B cell (primary cell): Measurements from ENCODE around the gene TMEM233. TPM values are rescaled to one million over a fixed set of nuclear protein-coding genes. Genes with fewer than 3 reads are reported as not detected.

Experiments
- ATAC-seq: fragments of 200-7000 bp; cut with Tn5 transposase; one replicate; pipeline ENCODE4 v1.10.0; 2021; ENCODE audit warnings: low read depth, mild to moderate bottlenecking, moderate number of reproducible peaks, moderate library complexity
- CTCF ChIA-PET: fragments of 350-600 bp; sonication (Branson Sonifier 250); formaldehyde crosslinking; loops from one replicate; lab custom pipeline; 2021; ENCODE audit warnings: antibody characterized with exemption, inconsistent platforms; lab: Charles Lee
- POLR2A ChIA-PET: fragments of 350-600 bp; sonication (Branson Sonifier 250); formaldehyde crosslinking; loops from one replicate; lab custom pipeline; 2021; ENCODE audit warnings: antibody characterized with exemption; lab: Charles Lee
- DNase-seq: peaks from one replicate; pipeline ENCODE4 v3.0.0; 2013
- H2AFZ ChIP-seq: 2 replicates; pipeline ENCODE4 v1.6.1; 2012; ENCODE audit warnings: mild to moderate bottlenecking, low read depth, low read length; ENCODE audit not compliant: insufficient read depth, poor library complexity, severe bottlenecking
- H3K27ac ChIP-seq, 2 donors: 1 replicate in 1 of 2; 2 replicates in 1 of 2; pipeline ENCODE4 v1.5.1; 2012 to 2013; ENCODE audit warnings: low read length in 2 of 2, mild to moderate bottlenecking in 2 of 2, moderate library complexity in 1 of 2
- H3K27me3 ChIP-seq, 4 experiments: fragments of 200-600 bp in 1 of 4; sonication (generic) in 1 of 4; replicated peaks in 1 of 4; 1 replicate in 2 of 4; 2 replicates in 2 of 4; pipeline versions ENCODE4 v1.6.1 to v1.7.0; 2013 to 2016; ENCODE audit warnings: low read length in 3 of 4, mild to moderate bottlenecking in 2 of 4, mixed read lengths in 1 of 4, moderate library complexity in 1 of 4; ENCODE audit not compliant: insufficient read depth in 4 of 4, control insufficient read depth in 3 of 4; ENCODE audit errors: control extremely low read depth in 1 of 4
- H3K36me3 ChIP-seq, 2 experiments: replicated peaks in 1 of 2; 1 replicate in 1 of 2; 2 replicates in 1 of 2; pipeline versions ENCODE4 v1.6.1 to v1.7.1; 2013; ENCODE audit warnings: low read length in 1 of 2; ENCODE audit not compliant: insufficient read depth in 2 of 2, control insufficient read depth in 1 of 2; ENCODE audit errors: control extremely low read depth in 1 of 2, extremely low read depth in 1 of 2
- H3K4me1 ChIP-seq, 2 donors: fragments of 200-600 bp in 1 of 2; sonication (generic) in 1 of 2; 1 replicate in 1 of 2; 2 replicates in 1 of 2; pipeline versions ENCODE4 v1.5.1 to v1.6.1; 2013 to 2017; ENCODE audit warnings: low read length in 2 of 2; ENCODE audit not compliant: control insufficient read depth in 2 of 2, insufficient read depth in 2 of 2
- H3K4me2 ChIP-seq: replicated peaks from 2 replicates; pipeline ENCODE3; 2012; ENCODE audit warnings: mild to moderate bottlenecking, low read depth, low read length; ENCODE audit not compliant: poor library complexity, severe bottlenecking
- H3K4me3 ChIP-seq, 5 experiments: fragments of 200-600 bp in 1 of 5; sonication (generic) in 1 of 5; 1 replicate in 3 of 5; 2 replicates in 2 of 5; pipeline versions ENCODE4 v1.5.1 to v1.7.0; 2011 to 2016; ENCODE audit warnings: low read length in 4 of 5, mild to moderate bottlenecking in 4 of 5, low read depth in 2 of 5, control low read depth in 1 of 5, moderate library complexity in 1 of 5; ENCODE audit not compliant: insufficient read depth in 1 of 5; ENCODE audit errors: control extremely low read depth in 1 of 5, extremely low read depth in 1 of 5
- H3K79me2 ChIP-seq: fragments of 200-600 bp; sonication (generic); one replicate; pipeline ENCODE4 v1.6.0; 2016; ENCODE audit warnings: low read length; ENCODE audit not compliant: control insufficient read depth, insufficient read depth
- H3K9ac ChIP-seq: fragments of 200-600 bp; sonication (generic); 2 replicates; pipeline ENCODE4 v1.6.1; 2017; ENCODE audit warnings: mild to moderate bottlenecking, low read length, moderate library complexity
- H3K9me3 ChIP-seq, 3 donors: one replicate each; pipeline versions ENCODE4 v1.6.1 to v1.7.1; 2013; ENCODE audit warnings: low read length in 2 of 3; ENCODE audit not compliant: control insufficient read depth in 2 of 3, insufficient read depth in 1 of 3; ENCODE audit errors: control extremely low read depth in 1 of 3
- H4K20me1 ChIP-seq: 2 replicates; pipeline ENCODE4 v1.6.0; 2012; ENCODE audit warnings: mild to moderate bottlenecking, low read length; ENCODE audit not compliant: insufficient read depth, control insufficient read depth, poor library complexity, severe bottlenecking
- H3K27ac Mint-ChIP-seq: one replicate; pipeline ENCODE4 v1.8.0; 2021; ENCODE audit warnings: mixed read lengths
- H3K27me3 Mint-ChIP-seq: one replicate; pipeline ENCODE4 v1.8.0; 2021; ENCODE audit warnings: mixed read lengths
- H3K4me1 Mint-ChIP-seq: one replicate; pipeline ENCODE4 v1.8.0; 2021; ENCODE audit warnings: mixed read lengths
- H3K4me3 Mint-ChIP-seq: one replicate; pipeline ENCODE4 v1.8.0; 2021; ENCODE audit warnings: mixed read lengths
- H3K9me3 Mint-ChIP-seq: one replicate; pipeline ENCODE4 v1.8.0; 2022; ENCODE audit warnings: mixed read lengths; ENCODE audit not compliant: insufficient read depth
- EZH2 ChIP-seq: IDR thresholded peaks from 2 replicates; pipeline ENCODE4 v1.6.1; 2012; ENCODE audit warnings: borderline replicate concordance, low read depth, mild to moderate bottlenecking, moderate library complexity, low read length; ENCODE audit not compliant: insufficient read depth, poor library complexity, severe bottlenecking
- WGBS: methylation state at CpG from one replicate; pipeline ENCODE4 v1.1.5; 2013; ENCODE audit warnings: missing lambda C conversion rate; ENCODE audit not compliant: insufficient coverage; 5-methylcytosine and 5-hydroxymethylcytosine counted together
- intact Hi-C: fragments of 100-400 bp; cut with micrococcal nuclease; formaldehyde crosslinking; loops from one replicate; pipeline ENCODE4 v1.10.0; 2022
- polyA plus RNA-seq: library from polyadenylated mRNA; depleted of rRNA; stranded (reverse); fragments of >200 nt; gene quantifications from 2 replicates; pipeline ENCODE4 v1.2.3, GENCODE V29; 2012
- total RNA-seq, 2 donors: library from RNA; stranded (reverse); fragments of 120-200 nt in 1 of 2; gene quantifications; 1 replicate in 1 of 2; 2 replicates in 1 of 2; pipeline versions ENCODE4 v1.2.3 to v1.2.4, GENCODE V29; 2013 to 2022
- TF ChIP-seq, protein P1 (sequence below): fragments of 200-600 bp; IDR thresholded peaks from one replicate; pipeline ENCODE4 v1.8.0; 2022; ENCODE audit warnings: antibody characterized with exemption, mild to moderate bottlenecking

The TMEM233 gene
- total and polyA plus RNA-seq, 2 donors (not counting 1 experiment from before 2014, with no cell fraction given) = not detected

- Histone ChIP-seq H3K79me2 (no peaks in the 10 kb centered on the region), H3K27ac (no peak overlapping the region), H3K27me3 (peaks cover 0 to 9% (median 0%) of the 10 kb centered on the region in 4 experiments), H3K4me1 (no peaks in the 10 kb centered on the region), H3K4me3 (no peak overlapping the region), H2AFZ (no peak overlapping the region), H3K9ac (no peak overlapping the region), H3K4me2 (no peak overlapping the region), H3K9me3 (peaks cover 0 to 2% (median 0%) of the 10 kb centered on the region in 3 donors), H3K36me3 (no peaks in the 10 kb centered on the region), H4K20me1 (no peaks in the 10 kb centered on the region)
- TF ChIP-seq EZH2 = no peak
- TF ChIP-seq, protein P1, sequence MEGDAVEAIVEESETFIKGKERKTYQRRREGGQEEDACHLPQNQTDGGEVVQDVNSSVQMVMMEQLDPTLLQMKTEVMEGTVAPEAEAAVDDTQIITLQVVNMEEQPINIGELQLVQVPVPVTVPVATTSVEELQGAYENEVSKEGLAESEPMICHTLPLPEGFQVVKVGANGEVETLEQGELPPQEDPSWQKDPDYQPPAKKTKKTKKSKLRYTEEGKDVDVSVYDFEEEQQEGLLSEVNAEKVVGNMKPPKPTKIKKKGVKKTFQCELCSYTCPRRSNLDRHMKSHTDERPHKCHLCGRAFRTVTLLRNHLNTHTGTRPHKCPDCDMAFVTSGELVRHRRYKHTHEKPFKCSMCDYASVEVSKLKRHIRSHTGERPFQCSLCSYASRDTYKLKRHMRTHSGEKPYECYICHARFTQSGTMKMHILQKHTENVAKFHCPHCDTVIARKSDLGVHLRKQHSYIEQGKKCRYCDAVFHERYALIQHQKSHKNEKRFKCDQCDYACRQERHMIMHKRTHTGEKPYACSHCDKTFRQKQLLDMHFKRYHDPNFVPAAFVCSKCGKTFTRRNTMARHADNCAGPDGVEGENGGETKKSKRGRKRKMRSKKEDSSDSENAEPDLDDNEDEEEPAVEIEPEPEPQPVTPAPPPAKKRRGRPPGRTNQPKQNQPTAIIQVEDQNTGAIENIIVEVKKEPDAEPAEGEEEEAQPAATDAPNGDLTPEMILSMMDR = no peak
- ATAC-seq (no peak), DNase-seq (no peak)
- H3K27me3 Mint-ChIP-seq = peaks cover 40% of the 10 kb centered on the region
- intact Hi-C loops = no loop called here
- 85% methylated on average over 2 of the region's 3 CpGs for WGBS
- no peaks in the 10 kb centered on the region for H3K4me1 Mint-ChIP-seq
- no peak overlapping the region for H3K4me3 Mint-ChIP-seq
- CTCF ChIA-PET = no interaction called here
- no peaks in the 10 kb centered on the region for H3K9me3 Mint-ChIP-seq
- no peak overlapping the region for H3K27ac Mint-ChIP-seq
- POLR2A ChIA-PET = no interaction called here
Observed at GRCh38 chr12:119644930-119645329, 51.4 kb downstream of the TMEM233 start.

DNA sequence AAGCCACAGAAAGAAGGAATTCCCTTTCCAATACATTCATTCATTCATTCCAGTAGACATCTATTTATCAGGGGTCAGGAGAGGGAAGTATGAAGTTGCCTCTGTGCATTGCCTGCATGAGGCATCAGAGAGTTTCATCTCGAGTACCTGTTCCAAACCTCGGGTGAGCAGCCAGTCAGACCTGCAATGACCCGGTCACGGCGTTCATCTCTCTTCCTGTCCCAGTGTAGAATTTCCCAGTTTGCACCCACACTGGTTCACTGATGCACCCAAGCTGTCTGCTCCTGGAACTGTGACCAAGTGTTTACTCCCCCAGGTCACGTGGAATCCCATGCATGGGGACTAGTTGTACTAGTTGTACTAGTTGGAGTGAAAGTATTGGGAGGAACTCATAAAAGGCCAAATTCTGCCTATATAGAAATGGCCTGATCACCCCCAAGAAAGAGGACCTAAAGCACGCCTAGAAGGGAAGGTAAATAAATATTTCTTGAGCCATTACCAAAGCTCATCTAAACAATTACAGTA lies 52.0 kb downstream of the TMEM233 start:
- no peak overlapping the region for H3K4me3 ChIP-seq
- ATAC-seq = no peak
- intact Hi-C loops = no loop called here
- 95% methylated on average over 5 of the region's 7 CpGs for WGBS
- H3K9me3 Mint-ChIP-seq = peaks cover 2% of the 10 kb centered on the region
- H3K4me2 ChIP-seq = no peak overlapping the region
- H3K79me2 ChIP-seq = no peaks in the 10 kb centered on the region
- no peak overlapping the region for H3K27ac Mint-ChIP-seq
- no peaks in the 10 kb centered on the region for H3K36me3 ChIP-seq
- CTCF ChIA-PET = no interaction called here
- H4K20me1 ChIP-seq = no peaks in the 10 kb centered on the region
- DNase-seq = no peak
- no peak overlapping the region for H3K9ac ChIP-seq
- H3K4me3 Mint-ChIP-seq = no peak overlapping the region
- H3K4me1 ChIP-seq = no peaks in the 10 kb centered on the region
- no peaks in the 10 kb centered on the region for H3K4me1 Mint-ChIP-seq
- POLR2A ChIA-PET = no interaction called here
- H3K27me3 Mint-ChIP-seq = peaks cover 40% of the 10 kb centered on the region
- no peak overlapping the region for H2AFZ ChIP-seq
- peaks cover 0 to 2% (median 0%) of the 10 kb centered on the region in 3 donors for H3K9me3 ChIP-seq
- H3K27ac ChIP-seq = no peak overlapping the region
- H3K27me3 ChIP-seq = peaks cover 0 to 9% (median 0%) of the 10 kb centered on the region in 4 experiments
- TF ChIP-seq, protein P1 = no peak
- TF ChIP-seq EZH2 = no peak
